ENCODE measurements around the gene FBXW8. TPM values are rescaled to one million over a fixed set of nuclear protein-coding genes. Genes with fewer than 3 reads are reported as not detected.
A peak's percentile ranks its signal among the peaks of the same experiment; 100 is the strongest.

The FBXW8 gene
- polyA plus RNA-seq, 3 donors, result 2.0 to 5.2 (median 2.7) TPM

DNA sequence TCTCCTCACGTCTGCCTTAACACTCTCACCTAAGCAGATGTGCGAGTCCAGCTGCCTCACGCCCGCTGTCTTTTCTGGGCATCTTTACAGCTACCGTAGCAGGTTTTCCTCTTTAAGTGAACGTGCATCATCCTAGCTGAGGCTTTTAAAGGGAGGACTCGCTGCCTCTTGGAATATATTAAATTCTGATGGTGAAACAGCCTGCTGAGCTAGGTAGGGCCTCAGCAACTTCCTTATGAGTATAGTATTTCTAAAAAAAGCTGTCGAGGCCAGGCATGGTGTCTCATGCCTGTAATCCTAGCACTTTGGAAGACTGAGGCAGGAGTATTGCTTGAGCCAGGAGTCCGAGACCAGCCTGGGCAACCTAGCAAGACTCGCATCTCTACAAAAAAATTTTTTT is 156.3 kb downstream of the FBXW8 start:
- peak in 1 of 3 donors; percentile 30 for DNase-seq
- H3K9me3 ChIP-seq (replicated peaks in 1 of 2; ENCODE audit: control insufficient read depth in 1 of 2, insufficient read depth in 1 of 2, low read length in 2 of 2), result no peaks in the 10 kb centered on the region
- intact Hi-C loops (cut with micrococcal nuclease), result no loop called here
- TF ChIP-seq, protein P1, sequence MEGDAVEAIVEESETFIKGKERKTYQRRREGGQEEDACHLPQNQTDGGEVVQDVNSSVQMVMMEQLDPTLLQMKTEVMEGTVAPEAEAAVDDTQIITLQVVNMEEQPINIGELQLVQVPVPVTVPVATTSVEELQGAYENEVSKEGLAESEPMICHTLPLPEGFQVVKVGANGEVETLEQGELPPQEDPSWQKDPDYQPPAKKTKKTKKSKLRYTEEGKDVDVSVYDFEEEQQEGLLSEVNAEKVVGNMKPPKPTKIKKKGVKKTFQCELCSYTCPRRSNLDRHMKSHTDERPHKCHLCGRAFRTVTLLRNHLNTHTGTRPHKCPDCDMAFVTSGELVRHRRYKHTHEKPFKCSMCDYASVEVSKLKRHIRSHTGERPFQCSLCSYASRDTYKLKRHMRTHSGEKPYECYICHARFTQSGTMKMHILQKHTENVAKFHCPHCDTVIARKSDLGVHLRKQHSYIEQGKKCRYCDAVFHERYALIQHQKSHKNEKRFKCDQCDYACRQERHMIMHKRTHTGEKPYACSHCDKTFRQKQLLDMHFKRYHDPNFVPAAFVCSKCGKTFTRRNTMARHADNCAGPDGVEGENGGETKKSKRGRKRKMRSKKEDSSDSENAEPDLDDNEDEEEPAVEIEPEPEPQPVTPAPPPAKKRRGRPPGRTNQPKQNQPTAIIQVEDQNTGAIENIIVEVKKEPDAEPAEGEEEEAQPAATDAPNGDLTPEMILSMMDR (IDR thresholded peaks at IDR 0.05), result no peak
- Mint-ChIP-seq H3K27me3 (ENCODE audit: low read depth in 3 of 3) (peaks cover 0 to 2% (median 2%) of the 10 kb centered on the region in 3 donors), H3K4me3 (peak overlapping the region in 1 of 2 donors; percentile 42), H3K27ac (peak overlapping the region in 6 of 7 donors; percentile 33 to 89 (median 72)), H3K4me1 (peaks cover 96% of the 10 kb centered on the region), H3K36me3 (peaks cover 2 to 24% of the 10 kb centered on the region in 2 donors), H3K9me3 (no peaks in the 10 kb centered on the region)
- peak overlapping the region; percentile 39 for H3K4me2 ChIP-seq (replicated peaks; ENCODE audit: extremely low read depth, low read length, poor library complexity, severe bottlenecking)
- peak overlapping the region; percentile 4 for H3K9ac ChIP-seq (ENCODE audit: insufficient read depth, low read length, poor library complexity, severe bottlenecking)
- WGBS (ENCODE audit: insufficient coverage), result 49% methylated on average over 5 of the region's 10 CpGs
- peak overlapping the region in 1 of 3 experiments; percentile 30 for H3K4me3 ChIP-seq (replicated peaks in 1 of 3; ENCODE audit: low read depth in 2 of 3, low read length in 3 of 3)
- no peaks in the 10 kb centered on the region for H4K20me1 ChIP-seq (ENCODE audit: insufficient read depth, low read length)
- peaks cover 0 to 7% of the 10 kb centered on the region in 2 donors for H3K36me3 ChIP-seq (replicated peaks in 1 of 2; ENCODE audit: control insufficient read depth in 1 of 2, insufficient read depth in 2 of 2, low read length in 2 of 2)
- H3K79me2 ChIP-seq (ENCODE audit: insufficient read depth, low read length), result peaks cover 55% of the 10 kb centered on the region
- no peaks in the 10 kb centered on the region for H3K27me3 ChIP-seq (ENCODE audit: control insufficient read depth in 2 of 2, insufficient read depth in 2 of 2, low read length in 2 of 2)
- peaks cover 98 to 100% of the 10 kb centered on the region in 2 donors for H3K4me1 ChIP-seq (ENCODE audit: control insufficient read depth in 1 of 2, insufficient read depth in 2 of 2, low read length in 2 of 2)
- H2AFZ ChIP-seq (ENCODE audit: insufficient read depth, low read depth, low read length, poor library complexity, severe bottlenecking), result peak overlapping the region; percentile 12
- peak overlapping the region; percentile 22 to 95 for H3K27ac ChIP-seq (ENCODE audit: low read depth in 1 of 2, low read length in 2 of 2)

DNA sequence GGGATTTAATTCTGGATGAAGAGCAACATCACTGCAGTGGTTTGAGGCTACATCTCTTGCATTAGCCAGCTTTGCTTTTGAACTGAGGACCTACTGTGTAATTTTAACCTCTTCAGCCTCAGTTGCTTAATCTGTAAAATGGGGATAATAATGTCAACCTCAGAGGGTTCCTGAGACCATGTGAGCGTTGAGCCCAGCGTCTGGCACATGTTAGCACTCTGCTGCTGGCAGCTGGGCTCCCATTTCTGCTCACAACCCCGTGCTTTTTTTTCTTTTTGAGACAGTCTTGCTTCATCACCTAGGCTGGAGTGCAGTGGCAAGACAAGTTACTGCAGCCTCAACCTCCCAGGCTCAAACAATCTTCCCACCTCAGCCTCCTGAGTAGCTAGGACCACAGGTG is 156.9 kb downstream of the FBXW8 start:
- Mint-ChIP-seq H3K9me3 (no peaks in the 10 kb centered on the region), H3K27me3 (ENCODE audit: low read depth in 3 of 3) (peaks cover 0 to 2% (median 2%) of the 10 kb centered on the region in 3 donors), H3K4me1 (peaks cover 93% of the 10 kb centered on the region), H3K4me3 (no peak overlapping the region), H3K27ac (peak overlapping the region; percentile 63 to 97 (median 74)), H3K36me3 (peaks cover 5 to 31% of the 10 kb centered on the region in 2 donors)
- TF ChIP-seq, protein P1 (IDR thresholded peaks at IDR 0.05), result no peak
- Histone ChIP-seq H3K27ac (ENCODE audit: low read depth in 1 of 2, low read length in 2 of 2) (peak overlapping the region; percentile 22 to 95), H3K4me3 (replicated peaks in 1 of 3; ENCODE audit: low read depth in 2 of 3, low read length in 3 of 3) (no peak overlapping the region), H2AFZ (ENCODE audit: insufficient read depth, low read depth, low read length, poor library complexity, severe bottlenecking) (no peak overlapping the region), H4K20me1 (ENCODE audit: insufficient read depth, low read length) (no peaks in the 10 kb centered on the region), H3K79me2 (ENCODE audit: insufficient read depth, low read length) (peaks cover 50% of the 10 kb centered on the region), H3K27me3 (ENCODE audit: control insufficient read depth in 2 of 2, insufficient read depth in 2 of 2, low read length in 2 of 2) (no peaks in the 10 kb centered on the region), H3K9ac (ENCODE audit: insufficient read depth, low read length, poor library complexity, severe bottlenecking) (no peak overlapping the region), H3K9me3 (replicated peaks in 1 of 2; ENCODE audit: control insufficient read depth in 1 of 2, insufficient read depth in 1 of 2, low read length in 2 of 2) (no peaks in the 10 kb centered on the region), H3K4me1 (ENCODE audit: control insufficient read depth in 1 of 2, insufficient read depth in 2 of 2, low read length in 2 of 2) (peaks cover 91 to 94% of the 10 kb centered on the region in 2 donors), H3K36me3 (replicated peaks in 1 of 2; ENCODE audit: control insufficient read depth in 1 of 2, insufficient read depth in 2 of 2, low read length in 2 of 2) (peaks cover 0 to 12% of the 10 kb centered on the region in 2 donors), H3K4me2 (replicated peaks; ENCODE audit: extremely low read depth, low read length, poor library complexity, severe bottlenecking) (peak overlapping the region; percentile 39)
- DNase-seq, result no peak
- intact Hi-C loops (cut with micrococcal nuclease), result no loop called here
- 0% methylated on average over 1 of the region's 3 CpGs for WGBS (ENCODE audit: insufficient coverage)

Data from CD14-positive monocyte (primary cell).